Thoracic aorta (tissue), 2 donors: ENCODE results near the gene UBL7. TPM values are rescaled to one million over a fixed set of nuclear protein-coding genes. Genes with fewer than 3 reads are reported as not detected.

Experiments used
- ATAC-seq: fragments of 150-250 bp; one replicate; pipeline ENCODE4 v1.8.0; 2017; ENCODE audit warnings: low read depth; ENCODE audit not compliant: insufficient number of reproducible peaks, low FRiP score
- DNase-seq: peaks from one replicate; pipeline ENCODE4 v3.0.0-alpha.2; 2020; ENCODE audit warnings: low spot score
- H3K27ac ChIP-seq, 2 donors: fragments of 200-600 bp; sonication (generic); 1 replicate in 1 of 2; 2 replicates in 1 of 2; pipeline ENCODE4 v1.5.1; 2016; ENCODE audit warnings: mild to moderate bottlenecking in 2 of 2, moderate library complexity in 2 of 2
- H3K27me3 ChIP-seq: fragments of 200-600 bp; sonication (generic); replicated peaks from 2 replicates; pipeline ENCODE4 v1.6.0; 2016; ENCODE audit warnings: mild to moderate bottlenecking; ENCODE audit not compliant: insufficient read depth
- H3K36me3 ChIP-seq: fragments of 200-600 bp; sonication (generic); one replicate; pipeline ENCODE4 v1.5.1; 2016
- H3K4me1 ChIP-seq, 2 donors: fragments of 200-600 bp; sonication (generic); 1 replicate in 1 of 2; 2 replicates in 1 of 2; pipeline versions ENCODE4 v1.5.1 to v1.6.0; 2016; ENCODE audit warnings: low read depth in 2 of 2, mild to moderate bottlenecking in 1 of 2; ENCODE audit not compliant: control insufficient read depth in 1 of 2
- H3K4me3 ChIP-seq: fragments of 200-600 bp; sonication (generic); 2 replicates; pipeline ENCODE4 v1.5.1; 2016; ENCODE audit warnings: mild to moderate bottlenecking
- H3K9me3 ChIP-seq: fragments of 200-600 bp; sonication (generic); 2 replicates; pipeline ENCODE4 v1.5.1; 2016
- total RNA-seq, 2 donors: library from RNA; depleted of rRNA; stranded (reverse); fragments of >200 nt; gene quantifications; one replicate each; pipeline versions ENCODE4 v1.1.0 to v1.2.3, GENCODE V29; 2016
- TF ChIP-seq, protein P1 (sequence below): fragments of 200-600 bp; sonication (generic); IDR thresholded peaks from one replicate; pipeline ENCODE4 v1.5.1; 2019; ENCODE audit warnings: antibody characterized with exemption

The UBL7 gene
- total RNA-seq, 2 donors from 2014 or later: 41.1 to 70.5 TPM

DNA sequence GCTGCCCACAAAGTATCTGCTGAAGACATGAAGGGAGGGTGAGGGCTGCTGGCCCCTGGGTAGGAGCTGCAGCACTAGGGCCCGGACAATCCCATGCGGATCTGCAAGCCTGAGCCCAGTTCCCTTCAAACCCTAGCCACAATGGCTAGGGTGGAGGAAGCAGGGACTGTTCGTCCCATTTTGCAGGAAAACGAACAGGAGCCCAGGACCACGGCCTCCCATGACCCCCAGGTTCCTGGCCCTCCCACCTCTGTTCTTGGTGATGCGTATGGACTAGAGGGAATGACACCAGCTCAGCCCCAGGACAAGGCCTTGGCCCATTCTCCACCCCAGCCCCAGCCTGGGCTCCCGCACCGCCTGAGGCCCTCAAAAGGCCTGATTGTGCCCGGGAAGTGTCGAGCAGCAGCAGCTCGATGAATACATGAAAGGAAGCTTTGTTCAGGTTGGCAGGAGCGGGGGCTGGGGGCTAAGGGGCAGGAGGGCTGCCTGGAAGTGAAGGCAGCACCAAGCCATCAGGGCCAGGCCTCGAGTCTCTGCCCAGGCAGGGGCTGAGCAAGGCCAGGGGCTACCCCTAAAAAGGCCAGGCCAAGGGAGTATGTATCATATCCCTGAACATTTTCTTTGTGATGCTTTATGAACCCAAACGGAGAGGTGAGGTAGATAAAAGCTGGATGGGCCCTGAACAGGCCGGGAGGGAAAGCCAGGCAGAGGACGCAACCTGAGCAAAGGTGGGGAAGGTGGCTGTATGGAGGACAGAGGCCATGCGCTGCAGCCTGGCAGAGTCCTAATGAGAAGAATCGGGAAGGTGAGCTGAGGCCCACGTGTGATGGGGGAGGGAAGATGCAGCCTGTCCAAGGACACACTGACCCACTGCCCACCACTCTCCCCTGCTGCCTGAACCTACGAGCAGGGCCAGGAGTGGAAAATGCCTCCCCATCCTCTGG is 39.4 kb downstream of the UBL7 start:
- no peak overlapping the region for H3K4me3 ChIP-seq
- no peak for ATAC-seq
- no peaks in the 10 kb centered on the region for H3K27me3 ChIP-seq
- DNase-seq: no peak
- no peak overlapping the region for H3K27ac ChIP-seq
- H3K4me1 ChIP-seq: peaks cover 0 to 11% of the 10 kb centered on the region in 2 donors
- TF ChIP-seq, protein P1, sequence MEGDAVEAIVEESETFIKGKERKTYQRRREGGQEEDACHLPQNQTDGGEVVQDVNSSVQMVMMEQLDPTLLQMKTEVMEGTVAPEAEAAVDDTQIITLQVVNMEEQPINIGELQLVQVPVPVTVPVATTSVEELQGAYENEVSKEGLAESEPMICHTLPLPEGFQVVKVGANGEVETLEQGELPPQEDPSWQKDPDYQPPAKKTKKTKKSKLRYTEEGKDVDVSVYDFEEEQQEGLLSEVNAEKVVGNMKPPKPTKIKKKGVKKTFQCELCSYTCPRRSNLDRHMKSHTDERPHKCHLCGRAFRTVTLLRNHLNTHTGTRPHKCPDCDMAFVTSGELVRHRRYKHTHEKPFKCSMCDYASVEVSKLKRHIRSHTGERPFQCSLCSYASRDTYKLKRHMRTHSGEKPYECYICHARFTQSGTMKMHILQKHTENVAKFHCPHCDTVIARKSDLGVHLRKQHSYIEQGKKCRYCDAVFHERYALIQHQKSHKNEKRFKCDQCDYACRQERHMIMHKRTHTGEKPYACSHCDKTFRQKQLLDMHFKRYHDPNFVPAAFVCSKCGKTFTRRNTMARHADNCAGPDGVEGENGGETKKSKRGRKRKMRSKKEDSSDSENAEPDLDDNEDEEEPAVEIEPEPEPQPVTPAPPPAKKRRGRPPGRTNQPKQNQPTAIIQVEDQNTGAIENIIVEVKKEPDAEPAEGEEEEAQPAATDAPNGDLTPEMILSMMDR: no peak
- H3K36me3 ChIP-seq: no peaks in the 10 kb centered on the region
- no peaks in the 10 kb centered on the region for H3K9me3 ChIP-seq

DNA sequence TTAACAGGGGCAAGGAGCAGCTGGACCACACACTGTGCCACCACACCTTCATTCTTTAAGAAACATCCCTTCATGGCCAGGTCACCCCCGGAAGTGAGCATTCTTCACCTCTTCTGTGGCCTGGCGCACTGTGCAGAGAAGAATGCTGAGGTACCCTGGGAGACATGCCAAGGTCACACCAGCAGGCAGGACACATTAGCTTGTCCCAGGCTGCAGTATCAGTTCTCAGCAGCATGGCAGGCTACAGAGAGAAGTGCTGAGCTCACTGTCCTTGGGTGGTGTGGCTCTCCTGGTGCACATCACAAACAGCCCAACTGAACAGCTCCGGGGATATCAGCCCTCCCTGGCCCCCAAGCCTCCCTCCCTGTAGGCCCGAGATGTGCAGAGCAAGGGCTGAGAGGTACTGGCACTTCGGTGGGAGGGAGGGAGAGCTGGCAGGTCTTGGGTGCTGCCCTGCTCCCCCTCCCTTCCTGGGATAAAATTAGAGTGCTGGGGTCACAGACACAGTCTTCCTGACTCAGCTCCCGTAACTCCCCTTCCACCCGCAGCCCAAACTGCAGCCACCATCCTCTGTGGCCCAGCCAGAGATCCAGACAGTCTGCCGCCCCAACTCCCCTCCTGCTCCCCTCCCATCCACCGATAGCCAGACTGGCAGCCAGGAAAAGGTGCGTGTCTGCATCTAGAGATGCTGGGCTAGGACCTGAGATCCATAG is 40.6 kb downstream of the UBL7 start:
- DNase-seq (no peak), ATAC-seq (no peak)
- no peaks in the 10 kb centered on the region for H3K36me3 ChIP-seq
- TF ChIP-seq, protein P1: no peak
- no peaks in the 10 kb centered on the region for H3K27me3 ChIP-seq
- H3K4me1 ChIP-seq: peaks cover 0 to 11% of the 10 kb centered on the region in 2 donors
- no peak overlapping the region for H3K27ac ChIP-seq
- H3K4me3 ChIP-seq: no peak overlapping the region
- no peaks in the 10 kb centered on the region for H3K9me3 ChIP-seq

DNA sequence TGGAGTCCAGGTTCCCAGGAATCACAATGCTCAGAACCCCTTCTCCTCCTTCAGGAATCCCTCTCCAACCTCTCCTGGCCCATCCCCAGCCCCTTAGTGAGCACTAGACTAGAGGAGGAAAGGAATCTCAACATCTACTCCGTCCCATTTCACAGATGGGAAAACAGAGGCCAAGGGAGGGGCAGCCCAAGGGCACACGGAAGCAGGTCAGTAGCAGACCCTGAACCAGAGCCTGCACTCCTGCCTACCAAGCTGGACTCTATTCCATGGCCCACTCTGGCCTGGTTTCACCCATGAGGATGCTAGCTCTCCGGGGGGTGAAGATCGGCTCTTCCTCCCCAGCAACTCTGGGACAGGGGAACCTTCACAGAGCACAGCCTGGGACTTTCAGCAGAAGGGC is 41.5 kb downstream of the UBL7 start:
- TF ChIP-seq, protein P1: no peak
- Histone ChIP-seq H3K27me3 (no peaks in the 10 kb centered on the region), H3K27ac (no peak overlapping the region), H3K4me3 (no peak overlapping the region), H3K36me3 (no peaks in the 10 kb centered on the region), H3K4me1 (peaks cover 0 to 11% of the 10 kb centered on the region in 2 donors), H3K9me3 (no peaks in the 10 kb centered on the region)
- ATAC-seq (no peak), DNase-seq (no peak)

DNA sequence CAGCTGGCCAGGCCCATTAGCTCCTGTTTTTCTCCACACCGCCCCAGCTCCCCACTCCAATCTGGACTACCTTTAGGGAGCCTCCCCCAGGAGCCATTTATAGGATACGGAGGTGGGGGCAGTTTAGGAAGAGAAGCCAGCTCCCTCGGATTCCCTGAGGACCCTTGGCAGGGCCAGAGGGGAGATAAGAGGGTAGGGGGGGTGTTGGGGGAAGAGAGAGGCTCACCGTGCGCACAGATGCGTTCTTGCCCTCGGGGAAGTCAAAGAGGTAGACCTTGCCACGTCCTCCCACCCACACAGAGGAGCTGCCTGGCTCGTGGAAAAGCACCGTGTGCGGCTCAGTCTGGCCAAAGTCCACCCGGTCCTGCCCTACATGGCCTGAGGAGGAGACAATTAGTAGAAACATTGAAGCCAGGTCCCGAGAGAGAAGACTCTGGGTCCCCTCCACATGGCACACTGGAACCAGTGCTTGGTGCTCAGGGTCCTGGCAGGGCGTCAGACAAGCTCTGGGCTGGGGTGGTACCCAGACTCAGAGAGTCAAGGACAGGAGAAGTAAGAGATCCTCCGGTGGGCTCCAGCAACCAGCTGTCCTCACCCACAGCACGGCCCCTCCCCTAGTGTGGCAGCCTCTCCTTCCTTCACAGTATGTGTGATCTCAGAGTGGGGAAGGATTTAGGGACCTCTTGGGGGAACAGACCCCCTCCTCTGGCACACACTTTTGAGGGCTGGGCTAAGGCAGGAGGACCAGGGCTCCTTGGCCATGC is 42.2 kb downstream of the UBL7 start:
- H3K4me1 ChIP-seq: peaks cover 0 to 11% of the 10 kb centered on the region in 2 donors
- no peak overlapping the region for H3K27ac ChIP-seq
- no peaks in the 10 kb centered on the region for H3K9me3 ChIP-seq
- no peak overlapping the region for H3K4me3 ChIP-seq
- H3K27me3 ChIP-seq: no peaks in the 10 kb centered on the region
- no peaks in the 10 kb centered on the region for H3K36me3 ChIP-seq
- TF ChIP-seq, protein P1: no peak
- ATAC-seq (no peak), DNase-seq (no peak)
